ENCODE data around the gene ASTN2.

The ASTN2 gene

GRCh38 chr9:116394894-116395698 lies 1019.8 kb downstream of the ASTN2 start:
- ChIA-PET POLR2A (no interaction called here), CTCF (interaction anchor here (0.9 to 1.1 kb wide), 2 partner anchors 8 to 22 kb away, joined by 3 read pairs; no protein-coding TSS in a partner anchor)
- DNase-seq (ENCODE audit: extremely low spot score), result no peak
- TF ChIP-seq, protein P1, sequence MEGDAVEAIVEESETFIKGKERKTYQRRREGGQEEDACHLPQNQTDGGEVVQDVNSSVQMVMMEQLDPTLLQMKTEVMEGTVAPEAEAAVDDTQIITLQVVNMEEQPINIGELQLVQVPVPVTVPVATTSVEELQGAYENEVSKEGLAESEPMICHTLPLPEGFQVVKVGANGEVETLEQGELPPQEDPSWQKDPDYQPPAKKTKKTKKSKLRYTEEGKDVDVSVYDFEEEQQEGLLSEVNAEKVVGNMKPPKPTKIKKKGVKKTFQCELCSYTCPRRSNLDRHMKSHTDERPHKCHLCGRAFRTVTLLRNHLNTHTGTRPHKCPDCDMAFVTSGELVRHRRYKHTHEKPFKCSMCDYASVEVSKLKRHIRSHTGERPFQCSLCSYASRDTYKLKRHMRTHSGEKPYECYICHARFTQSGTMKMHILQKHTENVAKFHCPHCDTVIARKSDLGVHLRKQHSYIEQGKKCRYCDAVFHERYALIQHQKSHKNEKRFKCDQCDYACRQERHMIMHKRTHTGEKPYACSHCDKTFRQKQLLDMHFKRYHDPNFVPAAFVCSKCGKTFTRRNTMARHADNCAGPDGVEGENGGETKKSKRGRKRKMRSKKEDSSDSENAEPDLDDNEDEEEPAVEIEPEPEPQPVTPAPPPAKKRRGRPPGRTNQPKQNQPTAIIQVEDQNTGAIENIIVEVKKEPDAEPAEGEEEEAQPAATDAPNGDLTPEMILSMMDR (IDR thresholded peaks at IDR 0.05; ENCODE audit: control extremely low read depth, extremely low read depth, low read depth, missing control alignments), result no peak

- TF ChIP-seq, protein P1 (IDR thresholded peaks at IDR 0.05; ENCODE audit: control extremely low read depth, extremely low read depth, low read depth, missing control alignments), result no peak
- ChIA-PET POLR2A (no interaction called here), CTCF (interaction anchor here (1.0 to 1.4 kb wide), 2 partner anchors 17 to 30 kb away, joined by 3 read pairs; no protein-coding TSS in a partner anchor)
- no peak for DNase-seq (ENCODE audit: extremely low spot score)
These were observed 1020.8 kb downstream of the ASTN2 start for GRCh38 chr9:116394070-116394469.

DNA sequence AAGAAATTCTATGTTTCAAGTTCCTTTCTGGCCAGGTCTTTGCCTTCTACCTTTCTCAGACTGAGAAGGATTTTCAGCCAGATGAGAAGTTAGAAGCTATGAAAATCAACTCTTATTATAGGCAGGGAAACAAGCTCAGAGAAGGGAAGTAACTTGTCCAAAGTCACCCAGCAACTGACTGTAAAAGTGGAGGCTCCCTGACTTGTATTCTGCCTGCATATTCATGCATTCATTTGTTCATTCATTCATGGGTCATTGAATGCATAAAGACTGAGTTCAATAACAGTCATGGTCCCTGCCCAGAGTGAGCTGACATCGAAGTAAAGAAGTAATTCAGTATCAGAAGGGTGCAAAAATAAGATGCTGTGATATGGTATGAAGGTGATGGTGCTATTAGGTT lies 1021.7 kb downstream of the ASTN2 start:
- TF ChIP-seq, protein P1 (IDR thresholded peaks at IDR 0.05; ENCODE audit: control extremely low read depth, extremely low read depth, low read depth, missing control alignments), result no peak
- DNase-seq (ENCODE audit: extremely low spot score), result no peak
- ChIA-PET CTCF (interaction anchor here (0.9 to 1.8 kb wide), 6 partner anchors 10 to 31 kb away, joined by 3 to 8 read pairs (median 4); no protein-coding TSS in a partner anchor), POLR2A (no interaction called here)

DNA sequence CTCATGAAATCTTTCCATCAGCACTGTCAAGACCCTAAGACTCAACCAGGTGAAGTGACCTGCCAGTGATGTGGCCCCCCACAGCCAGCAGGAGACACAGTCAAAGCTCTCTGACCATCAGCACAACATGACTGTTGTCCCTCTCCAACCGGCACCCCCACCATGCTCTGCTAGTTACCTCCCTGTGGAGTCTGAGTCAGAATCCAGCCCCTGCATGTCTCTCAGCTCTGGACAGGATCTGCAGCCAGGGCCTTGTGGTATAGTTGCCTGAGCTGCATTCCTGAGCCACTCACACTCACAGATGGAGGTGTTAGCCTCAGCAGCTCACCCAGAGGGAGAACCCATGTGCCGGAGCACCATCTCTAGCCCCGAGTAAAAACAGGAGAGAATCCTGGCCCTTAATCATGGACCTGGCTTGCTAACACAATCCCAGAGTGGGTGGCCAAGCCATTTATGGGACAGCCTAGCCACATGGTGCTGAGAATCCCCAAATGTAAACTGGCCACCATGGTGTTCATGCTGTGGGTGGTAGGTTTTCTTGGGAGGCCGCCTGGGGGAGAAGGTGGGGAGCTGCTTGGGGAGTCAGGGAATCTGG lies 1023.5 kb downstream of the ASTN2 start:
- no peak for DNase-seq (ENCODE audit: extremely low spot score)
- CTCF ChIA-PET, result interaction anchor here (1.5 to 1.8 kb wide), 2 partner anchors 12 to 18 kb away, joined by 3 to 8 read pairs; no protein-coding TSS in a partner anchor
- POLR2A ChIA-PET, result no interaction called here
- TF ChIP-seq, protein P1 (IDR thresholded peaks at IDR 0.05; ENCODE audit: control extremely low read depth, extremely low read depth, low read depth, missing control alignments), result no peak

DNA sequence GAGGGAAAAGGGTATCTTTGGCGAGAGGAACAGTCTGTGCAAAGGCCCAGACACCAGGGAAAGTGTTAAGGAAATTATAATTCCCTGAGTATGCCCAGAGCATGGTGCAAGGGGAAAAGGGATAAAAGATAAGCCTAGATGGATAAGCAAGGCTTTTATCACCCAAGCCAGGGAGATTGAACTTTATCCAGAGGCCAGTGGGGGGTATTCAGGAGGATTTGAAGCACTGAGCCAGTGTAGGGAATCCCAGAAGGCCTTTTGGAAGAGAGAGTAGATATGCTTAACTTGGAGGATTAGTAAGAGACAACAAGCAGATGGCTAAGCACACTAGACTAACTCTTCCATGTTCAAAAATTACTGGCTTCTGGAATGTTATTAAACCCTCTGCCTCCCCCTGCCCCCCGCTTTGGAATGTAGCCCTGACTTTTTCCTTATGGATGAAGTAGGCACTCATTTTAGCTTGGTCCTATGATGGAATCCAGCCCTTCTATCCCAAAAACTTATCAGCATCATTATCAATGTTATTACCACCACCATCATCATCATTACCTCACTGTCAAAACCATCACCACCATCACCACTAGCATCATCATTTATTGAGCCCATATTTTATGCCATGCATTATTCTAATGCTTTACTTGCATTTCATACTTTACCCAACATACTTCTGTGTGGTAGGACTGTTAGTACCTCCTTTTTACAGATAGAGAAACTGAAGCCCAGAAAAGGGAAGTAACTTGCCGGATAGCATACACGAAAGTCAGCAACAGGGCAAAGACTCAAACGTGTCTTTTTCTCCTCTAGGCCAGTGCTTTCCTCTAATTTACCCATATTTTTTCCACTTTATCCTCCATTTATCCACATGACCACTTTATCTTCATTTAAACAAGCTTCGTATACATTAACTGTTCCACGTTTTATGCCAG lies 1024.3 kb downstream of the ASTN2 start:
- ChIA-PET CTCF (no interaction called here), POLR2A (no interaction called here)
- peak; percentile 38 for DNase-seq (ENCODE audit: extremely low spot score)
- TF ChIP-seq, protein P1 (IDR thresholded peaks at IDR 0.05; ENCODE audit: control extremely low read depth, extremely low read depth, low read depth, missing control alignments), result no peak

All from GM10248 (cell line).